NT2/D1 (cell line): ENCODE data around the gene CPNE5.

Experiments used
- SUZ12 ChIP-seq: IDR thresholded peaks from 2 replicates; pipeline ENCODE4 v1.6.1; 2011; ENCODE audit not compliant: insufficient read length, insufficient read depth; ENCODE audit errors: extremely low read depth
- YY1 ChIP-seq: IDR thresholded peaks from 2 replicates; pipeline ENCODE4 v1.6.1; 2011; ENCODE audit not compliant: insufficient read length, insufficient read depth
- ZNF274 ChIP-seq: IDR thresholded peaks from 2 replicates; pipeline ENCODE4 v1.6.1; 2011; ENCODE audit warnings: mild to moderate bottlenecking, low read depth, low read length

GRCh38 chr6:36691612-36692011 is 147.6 kb downstream of the CPNE5 start:
- TF ChIP-seq ZNF274 (no peak), SUZ12 (no peak), YY1 (no peak)
